Natural killer cell (primary cell): Measurements from ENCODE around the gene ADAM29. TPM values are rescaled to one million over a fixed set of nuclear protein-coding genes. Genes with fewer than 3 reads are reported as not detected.
"Not testable (repeated sequence)": the region's sequence is repeated elsewhere in the genome, so short reads cannot be mapped to it uniquely, and the experiment has no call there.

Experiments used
- ATAC-seq, 3 donors: fragments of 150-1000 bp in 2 of 3; fragments of 200-7000 bp in 1 of 3; cut with Tn5 transposase; 1 replicate in 1 of 3; 2 replicates in 2 of 3; pipeline ENCODE4 v1.10.0; 2021; ENCODE audit warnings: mild to moderate bottlenecking in 2 of 3, moderate library complexity in 2 of 3
- DNase-seq, 2 donors: peaks; one replicate each; pipeline versions ENCODE4 v3.0.0 to v3.0.0-alpha.2; 2013 to 2021; ENCODE audit warnings: mixed read lengths in 1 of 2
- H3K27ac ChIP-seq: one replicate; pipeline ENCODE4 v1.5.1; 2013; ENCODE audit warnings: mild to moderate bottlenecking, low read length
- H3K27me3 ChIP-seq: one replicate; pipeline ENCODE4 v1.6.1; 2013; ENCODE audit warnings: low read length; ENCODE audit not compliant: control insufficient read depth, insufficient read depth
- H3K36me3 ChIP-seq: one replicate; pipeline ENCODE4 v1.6.1; 2013; ENCODE audit warnings: low read length; ENCODE audit not compliant: control insufficient read depth, insufficient read depth
- H3K4me1 ChIP-seq: one replicate; pipeline ENCODE4 v1.6.1; 2013; ENCODE audit warnings: low read length; ENCODE audit not compliant: control insufficient read depth, insufficient read depth
- H3K4me3 ChIP-seq: one replicate; pipeline ENCODE4 v1.5.1; 2013; ENCODE audit warnings: low read length
- H3K9me3 ChIP-seq: one replicate; pipeline ENCODE4 v1.6.1; 2013; ENCODE audit warnings: low read length; ENCODE audit not compliant: control insufficient read depth, insufficient read depth
- H3K27ac Mint-ChIP-seq, 2 donors: one replicate each; pipeline ENCODE4 v1.8.0; 2022; ENCODE audit warnings: mild to moderate bottlenecking in 2 of 2, mixed read lengths in 2 of 2, moderate library complexity in 1 of 2
- H3K27me3 Mint-ChIP-seq, 2 donors: one replicate each; pipeline ENCODE4 v1.8.0; 2022; ENCODE audit warnings: low read depth in 2 of 2, mixed read lengths in 2 of 2
- H3K36me3 Mint-ChIP-seq: one replicate; pipeline ENCODE4 v1.8.0; 2022; ENCODE audit warnings: mixed read lengths
- H3K4me1 Mint-ChIP-seq, 2 donors: one replicate each; pipeline ENCODE4 v1.8.0; 2022; ENCODE audit warnings: mixed read lengths in 2 of 2
- H3K4me3 Mint-ChIP-seq: one replicate; pipeline ENCODE4 v1.8.0; 2022; ENCODE audit warnings: mild to moderate bottlenecking, moderate library complexity, mixed read lengths
- H3K9me3 Mint-ChIP-seq, 2 donors: one replicate each; pipeline ENCODE4 v1.8.0; 2022; ENCODE audit warnings: mixed read lengths in 2 of 2
- CTCF ChIP-seq: fragments of 200-600 bp; IDR thresholded peaks from one replicate; pipeline ENCODE4 v1.8.0; 2022; ENCODE audit warnings: antibody characterized with exemption
- WGBS: methylation state at CpG from one replicate; pipeline ENCODE4 v1.1.7; 2013; ENCODE audit warnings: missing lambda C conversion rate; ENCODE audit not compliant: insufficient coverage; 5-methylcytosine and 5-hydroxymethylcytosine counted together
- intact Hi-C: fragments of 100-400 bp; cut with micrococcal nuclease; formaldehyde crosslinking; loops from one replicate; pipeline ENCODE4 v1.14.2; 2022
- total RNA-seq, 4 donors: library from RNA; stranded (reverse); fragments of 120-200 nt in 1 of 4; gene quantifications; one replicate each; pipeline versions ENCODE4 v1.2.3 to v1.2.4, GENCODE V29; 2013 to 2022

The ADAM29 gene
- total RNA-seq, 3 donors from 2014 or later (not counting 1 experiment from before 2014, with no cell fraction given): not detected

- ATAC-seq: no peak
- WGBS: 95% methylated on average over 2 of the region's 2 CpGs
- no peak overlapping the region for H3K4me3 ChIP-seq
- DNase-seq: no peak
- no peaks in the 10 kb centered on the region for H3K36me3 ChIP-seq
- Mint-ChIP-seq H3K27ac (no peak overlapping the region), H3K9me3 (peaks cover 10 to 17% of the 10 kb centered on the region in 2 donors), H3K4me1 (no peaks in the 10 kb centered on the region), H3K27me3 (no peaks in the 10 kb centered on the region), H3K36me3 (no peaks in the 10 kb centered on the region), H3K4me3 (no peak overlapping the region)
- TF ChIP-seq CTCF: no peak
- H3K27me3 ChIP-seq: no peaks in the 10 kb centered on the region
- intact Hi-C loops: no loop called here
- H3K4me1 ChIP-seq: no peaks in the 10 kb centered on the region
- H3K9me3 ChIP-seq: no peaks in the 10 kb centered on the region
- no peak overlapping the region for H3K27ac ChIP-seq
Measured at GRCh38 chr4:174973336-174973735, 55.2 kb downstream of the ADAM29 start.

GRCh38 chr4:174983128-174983750 lies 65.1 kb downstream of the ADAM29 start:
- Histone ChIP-seq H3K27me3 (no peaks in the 10 kb centered on the region), H3K4me1 (no peaks in the 10 kb centered on the region), H3K27ac (no peak overlapping the region), H3K4me3 (no peak overlapping the region), H3K9me3 (peaks cover 14% of the 10 kb centered on the region), H3K36me3 (no peaks in the 10 kb centered on the region)
- intact Hi-C loops: no loop called here
- 80% methylated on average over 5 of the region's 6 CpGs for WGBS
- Mint-ChIP-seq H3K9me3 (peaks cover 4 to 26% of the 10 kb centered on the region in 2 donors), H3K27me3 (no peaks in the 10 kb centered on the region), H3K4me1 (no peaks in the 10 kb centered on the region), H3K27ac (no peak overlapping the region), H3K36me3 (no peaks in the 10 kb centered on the region), H3K4me3 (no peak overlapping the region)
- no peak for DNase-seq
- no peak for TF ChIP-seq CTCF
- no peak for ATAC-seq

GRCh38 chr4:174983870-174984269 lies 65.7 kb downstream of the ADAM29 start:
- H3K36me3 Mint-ChIP-seq, H3K4me1 Mint-ChIP-seq, intact Hi-C loops, H3K27me3 ChIP-seq, H3K36me3 ChIP-seq, H3K27ac Mint-ChIP-seq, H3K4me3 ChIP-seq, H3K4me1 ChIP-seq, H3K4me3 Mint-ChIP-seq, H3K27me3 Mint-ChIP-seq, ATAC-seq, H3K27ac ChIP-seq, DNase-seq: not testable (repeated sequence)
- peaks cover 14% of the 10 kb centered on the region for H3K9me3 ChIP-seq
- H3K9me3 Mint-ChIP-seq: peaks cover 4 to 22% of the 10 kb centered on the region in 2 donors
- WGBS: no CpG with 5 or more reads among the region's 5 CpGs

- TF ChIP-seq CTCF: no peak
- H3K36me3 ChIP-seq: no peaks in the 10 kb centered on the region
- H3K9me3 ChIP-seq: peaks cover 9% of the 10 kb centered on the region
- no peak overlapping the region for H3K27ac ChIP-seq
- no peaks in the 10 kb centered on the region for H3K27me3 ChIP-seq
- DNase-seq (no peak), ATAC-seq (no peak)
- H3K36me3 Mint-ChIP-seq: peaks cover 6% of the 10 kb centered on the region
- H3K4me1 Mint-ChIP-seq: no peaks in the 10 kb centered on the region
- no peak overlapping the region for H3K27ac Mint-ChIP-seq
- no peaks in the 10 kb centered on the region for H3K27me3 Mint-ChIP-seq
- peaks cover 3 to 15% of the 10 kb centered on the region in 2 donors for H3K9me3 Mint-ChIP-seq
- intact Hi-C loops: no loop called here
- H3K4me3 ChIP-seq: no peak overlapping the region
- no peak overlapping the region for H3K4me3 Mint-ChIP-seq
- no peaks in the 10 kb centered on the region for H3K4me1 ChIP-seq
- 81% methylated on average over 8 of the region's 8 CpGs for WGBS
Measured at GRCh38 chr4:174989791-174990190, 71.6 kb downstream of the ADAM29 start.
